Activated effector memory CD4-positive, alpha-beta T cell treated with anti-CD3 and anti-CD28 coated beads, Interleukin-2, amount 50 U/mL, for 16 hours (primary cell): ENCODE data around the gene UBE2I.
A peak's percentile ranks its signal among the peaks of the same experiment; 100 is the strongest.
"Not testable (repeated sequence)": the region's sequence is repeated elsewhere in the genome, so short reads cannot be mapped to it uniquely, and the experiment has no call there.

Experiments used
- DNase-seq: peaks from one replicate; pipeline ENCODE4 v3.0.0-alpha.2; 2020

UBE2I gene

GRCh38 chr16:1308977-1309885 is at the start of gene UBE2I:
UBE2I (plus strand) TSS chr16:1309636; CDS start chr16:1314031, 4,395 bp downstream.
- DNase-seq: peak; percentile 99

GRCh38 chr16:1259760-1260068 is 49.7 kb upstream of the UBE2I start:
- no peak for DNase-seq

GRCh38 chr16:1260101-1260680 is 49.2 kb upstream of the UBE2I start:
- DNase-seq: no peak

- DNase-seq: no peak
Observed at GRCh38 chr16:1261131-1261892, 48.1 kb upstream of the UBE2I start.

GRCh38 chr16:1262210-1262845 is 47.1 kb upstream of the UBE2I start:
- DNase-seq: no peak

GRCh38 chr16:1262846-1263221 is 46.6 kb upstream of the UBE2I start:
- DNase-seq: no peak

- DNase-seq: no peak
Observed at GRCh38 chr16:1263591-1264344, 45.7 kb upstream of the UBE2I start.

GRCh38 chr16:1264345-1265089 is 44.9 kb upstream of the UBE2I start:
- no peak for DNase-seq

- no peak for DNase-seq
Observed at GRCh38 chr16:1265090-1265630, 44.3 kb upstream of the UBE2I start.

GRCh38 chr16:1265826-1266225 is 43.6 kb upstream of the UBE2I start:
- no peak for DNase-seq

- not testable (repeated sequence) for DNase-seq
Observed at GRCh38 chr16:1269418-1269817, 40.0 kb upstream of the UBE2I start.

- DNase-seq: no peak
Observed at GRCh38 chr16:1271380-1271723, 38.1 kb upstream of the UBE2I start.

- DNase-seq: peak; percentile 77
Observed at GRCh38 chr16:1271724-1272413, 37.6 kb upstream of the UBE2I start.

- no peak for DNase-seq
Observed at GRCh38 chr16:1272453-1273198, 36.8 kb upstream of the UBE2I start.

GRCh38 chr16:1273816-1274215 is 35.6 kb upstream of the UBE2I start:
- DNase-seq: no peak

GRCh38 chr16:1274767-1275166 is 34.7 kb upstream of the UBE2I start:
- no peak for DNase-seq

- DNase-seq: no peak
Observed at GRCh38 chr16:1275791-1276579, 33.5 kb upstream of the UBE2I start.

GRCh38 chr16:1276580-1276878 is 32.9 kb upstream of the UBE2I start:
- DNase-seq: no peak

GRCh38 chr16:1277151-1277598 is 32.3 kb upstream of the UBE2I start:
- no peak for DNase-seq
